Stimulated activated CD4-positive, alpha-beta T cell treated with anti-CD3 and anti-CD28 coated beads, Interleukin-1b, Interleukin-23, amount 100 ng/mL, for 4 hours (primary cell): ENCODE data around the gene SMYD3.

Source experiments
- DNase-seq, 2 donors: peaks; one replicate each; pipeline ENCODE4 v3.0.0-alpha.2; 2020; ENCODE audit warnings: low read depth in 2 of 2

SMYD3 gene

GRCh38 chr1:246275036-246275435, 232.0 kb downstream of the SMYD3 start:
- DNase-seq: no peak

- DNase-seq: no peak
Observed at GRCh38 chr1:246274186-246274585, 232.9 kb downstream of the SMYD3 start.

GRCh38 chr1:246271516-246271915, 235.6 kb downstream of the SMYD3 start:
- DNase-seq: no peak

- DNase-seq: no peak
Observed at GRCh38 chr1:246270236-246270635, 236.8 kb downstream of the SMYD3 start.

GRCh38 chr1:246269466-246269865, 237.6 kb downstream of the SMYD3 start:
- no peak for DNase-seq

- DNase-seq: no peak
Observed at GRCh38 chr1:246267896-246268295, 239.2 kb downstream of the SMYD3 start.

GRCh38 chr1:246267426-246267825, 239.7 kb downstream of the SMYD3 start:
- DNase-seq: no peak

GRCh38 chr1:246265481-246265880, 241.6 kb downstream of the SMYD3 start:
- no peak for DNase-seq

- DNase-seq: no peak
Observed at GRCh38 chr1:246262281-246262680, 244.8 kb downstream of the SMYD3 start.

- no peak for DNase-seq
Observed at GRCh38 chr1:246261639-246262038, 245.4 kb downstream of the SMYD3 start.

- no peak for DNase-seq
Observed at GRCh38 chr1:246258250-246258649, 248.8 kb downstream of the SMYD3 start.

- DNase-seq: no peak
Observed at GRCh38 chr1:246255773-246256172, 251.3 kb downstream of the SMYD3 start.

GRCh38 chr1:246254854-246255253, 252.2 kb downstream of the SMYD3 start:
- no peak for DNase-seq

- DNase-seq: no peak
Observed at GRCh38 chr1:246246430-246246829, 260.6 kb downstream of the SMYD3 start.

- no peak for DNase-seq
Observed at GRCh38 chr1:246245541-246245940, 261.5 kb downstream of the SMYD3 start.

- DNase-seq: no peak
Observed at GRCh38 chr1:246232126-246232525, 275.0 kb downstream of the SMYD3 start.

GRCh38 chr1:246226041-246226440, 281.0 kb downstream of the SMYD3 start:
- no peak for DNase-seq

- DNase-seq: no peak
Observed at GRCh38 chr1:246221485-246222255, 285.4 kb downstream of the SMYD3 start.

- no peak for DNase-seq
Observed at GRCh38 chr1:246220495-246221065, 286.5 kb downstream of the SMYD3 start.

GRCh38 chr1:246219508-246220030, 287.5 kb downstream of the SMYD3 start:
- DNase-seq: no peak

- DNase-seq: no peak
Observed at GRCh38 chr1:246218686-246219085, 288.4 kb downstream of the SMYD3 start.

- DNase-seq: no peak
Observed at GRCh38 chr1:246216906-246217305, 290.2 kb downstream of the SMYD3 start.

- DNase-seq: no peak
Observed at GRCh38 chr1:246215510-246215903, 291.6 kb downstream of the SMYD3 start.
